A673 (cell line): ENCODE results near the gene FAM171A2. TPM values are rescaled to one million over a fixed set of nuclear protein-coding genes. Genes with fewer than 3 reads are reported as not detected.
A peak's percentile ranks its signal among the peaks of the same experiment; 100 is the strongest.

ENCODE experiments used
- BruUV-seq: library from RNA; stranded (reverse); fragments of 400-500 nt; replicated peaks from 2 replicates; lab custom pipeline; 2021; lab: Mats Ljungman, UMichigan
- CTCF ChIA-PET: fragments of 300-600 bp; sonication (Branson Sonifier 250); formaldehyde crosslinking; loops from one replicate; lab custom pipeline; 2022; ENCODE audit warnings: antibody characterized with exemption; lab: Charles Lee
- POLR2A ChIA-PET: fragments of 300-600 bp; sonication (Branson Sonifier 250); formaldehyde crosslinking; loops from one replicate; lab custom pipeline; 2022; ENCODE audit warnings: antibody characterized with exemption; ENCODE audit not compliant: low non-redundant PET; lab: Charles Lee
- DNase-seq: peaks from one replicate; pipeline ENCODE4 v3.0.0-alpha.2; 2015; ENCODE audit warnings: low spot score
- H3K27ac ChIP-seq: fragments of 200-600 bp; sonication (generic); 2 replicates; pipeline ENCODE4 v1.5.1; 2016; ENCODE audit warnings: mixed run types, low read depth, mild to moderate bottlenecking, mixed read lengths, antibody characterized with exemption, low read length; ENCODE audit not compliant: poor library complexity, severe bottlenecking
- H3K27me3 ChIP-seq: fragments of 200-600 bp; sonication (generic); replicated peaks from 2 replicates; pipeline ENCODE4 v1.6.1; 2017; ENCODE audit warnings: mixed run types, low read depth, mild to moderate bottlenecking, mixed read lengths, antibody characterized with exemption, low read length; ENCODE audit not compliant: insufficient read depth, poor library complexity
- H3K36me3 ChIP-seq: fragments of 200-600 bp; sonication (generic); 2 replicates; pipeline ENCODE4 v1.6.1; 2016; ENCODE audit warnings: mixed run types, mild to moderate bottlenecking, mixed read lengths, antibody characterized with exemption, low read length; ENCODE audit not compliant: insufficient read depth, poor library complexity, severe bottlenecking
- H3K4me1 ChIP-seq: fragments of 200-600 bp; sonication (generic); 2 replicates; pipeline ENCODE4 v1.6.1; 2017; ENCODE audit warnings: mixed run types, mild to moderate bottlenecking, mixed read lengths, antibody characterized with exemption, low read length; ENCODE audit not compliant: insufficient read depth, poor library complexity, severe bottlenecking
- H3K4me3 ChIP-seq: fragments of 200-600 bp; sonication (generic); 2 replicates; pipeline ENCODE4 v1.5.1; 2016; ENCODE audit warnings: low read depth, mixed run types, mild to moderate bottlenecking, mixed read lengths, low read length; ENCODE audit not compliant: poor library complexity, severe bottlenecking
- H3K9me3 ChIP-seq: fragments of 200-600 bp; sonication (generic); 2 replicates; pipeline ENCODE4 v1.6.1; 2016; ENCODE audit warnings: mixed run types, low read depth, mild to moderate bottlenecking, mixed read lengths, antibody characterized with exemption, low read length; ENCODE audit not compliant: poor library complexity, severe bottlenecking
- EZH2 ChIP-seq: fragments of 200-600 bp; sonication (generic); IDR thresholded peaks from 2 replicates; pipeline ENCODE4 v1.6.1; 2017; ENCODE audit warnings: borderline replicate concordance, low read depth, mild to moderate bottlenecking, mixed read lengths, antibody characterized with exemption, low read length; ENCODE audit not compliant: poor library complexity, severe bottlenecking
- intact Hi-C: fragments of 100-400 bp; cut with micrococcal nuclease; formaldehyde crosslinking; loops from one replicate; pipeline ENCODE4 v1.10.0; 2022; ENCODE audit not compliant: unreplicated experiment
- total RNA-seq: library from RNA; stranded (reverse); gene quantifications from 2 replicates; pipeline ENCODE4 v1.2.3, GENCODE V29; 2021
- TF ChIP-seq, protein P1 (sequence below): fragments of 300-800, 200-600 bp; sonication (generic); conservative IDR thresholded peaks from 2 replicates; pipeline ENCODE4 v1.5.1; 2017; ENCODE audit warnings: low read depth, mild to moderate bottlenecking, antibody characterized with exemption, low read length, moderate library complexity, mixed read lengths

FAM171A2 gene
- total RNA-seq, 1 experiment from 2014 or later = 12.8 TPM

DNA sequence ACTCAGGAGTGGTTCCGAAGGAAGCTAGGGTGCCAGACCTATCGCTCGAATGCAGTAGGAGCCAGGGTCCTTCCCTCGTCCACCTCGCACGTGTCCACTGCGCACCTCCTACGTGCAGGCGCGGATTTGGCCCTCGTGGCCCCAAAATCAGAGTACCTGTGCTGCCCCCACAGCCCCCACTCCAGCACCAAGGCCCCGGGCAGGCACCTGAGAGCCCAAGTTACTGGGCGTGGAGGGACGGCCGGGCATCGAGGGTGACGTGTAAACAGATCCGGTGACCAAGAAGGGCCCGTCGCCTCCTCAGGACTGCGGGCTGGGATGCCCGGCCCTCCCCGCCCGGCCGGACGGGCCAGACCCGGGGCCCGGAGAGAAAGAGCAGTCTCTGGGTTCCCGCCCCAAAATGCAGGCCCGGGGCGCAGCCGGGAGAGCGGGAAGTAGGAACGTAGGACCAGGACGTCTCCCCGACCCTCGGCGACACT, 39.5 kb downstream of the FAM171A2 start:
- Histone ChIP-seq H3K4me1 (no peaks in the 10 kb centered on the region), H3K27me3 (no peaks in the 10 kb centered on the region), H3K4me3 (peak overlapping the region; percentile 67), H3K36me3 (no peaks in the 10 kb centered on the region), H3K9me3 (no peaks in the 10 kb centered on the region), H3K27ac (peak overlapping the region; percentile 75)
- no peak for DNase-seq
- TF ChIP-seq, protein P1, sequence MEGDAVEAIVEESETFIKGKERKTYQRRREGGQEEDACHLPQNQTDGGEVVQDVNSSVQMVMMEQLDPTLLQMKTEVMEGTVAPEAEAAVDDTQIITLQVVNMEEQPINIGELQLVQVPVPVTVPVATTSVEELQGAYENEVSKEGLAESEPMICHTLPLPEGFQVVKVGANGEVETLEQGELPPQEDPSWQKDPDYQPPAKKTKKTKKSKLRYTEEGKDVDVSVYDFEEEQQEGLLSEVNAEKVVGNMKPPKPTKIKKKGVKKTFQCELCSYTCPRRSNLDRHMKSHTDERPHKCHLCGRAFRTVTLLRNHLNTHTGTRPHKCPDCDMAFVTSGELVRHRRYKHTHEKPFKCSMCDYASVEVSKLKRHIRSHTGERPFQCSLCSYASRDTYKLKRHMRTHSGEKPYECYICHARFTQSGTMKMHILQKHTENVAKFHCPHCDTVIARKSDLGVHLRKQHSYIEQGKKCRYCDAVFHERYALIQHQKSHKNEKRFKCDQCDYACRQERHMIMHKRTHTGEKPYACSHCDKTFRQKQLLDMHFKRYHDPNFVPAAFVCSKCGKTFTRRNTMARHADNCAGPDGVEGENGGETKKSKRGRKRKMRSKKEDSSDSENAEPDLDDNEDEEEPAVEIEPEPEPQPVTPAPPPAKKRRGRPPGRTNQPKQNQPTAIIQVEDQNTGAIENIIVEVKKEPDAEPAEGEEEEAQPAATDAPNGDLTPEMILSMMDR = no peak
- TF ChIP-seq EZH2 = no peak
- POLR2A ChIA-PET = no interaction called here
- no TSS peak for BruUV-seq
- CTCF ChIA-PET = no interaction called here
- intact Hi-C loops = no loop called here

DNA sequence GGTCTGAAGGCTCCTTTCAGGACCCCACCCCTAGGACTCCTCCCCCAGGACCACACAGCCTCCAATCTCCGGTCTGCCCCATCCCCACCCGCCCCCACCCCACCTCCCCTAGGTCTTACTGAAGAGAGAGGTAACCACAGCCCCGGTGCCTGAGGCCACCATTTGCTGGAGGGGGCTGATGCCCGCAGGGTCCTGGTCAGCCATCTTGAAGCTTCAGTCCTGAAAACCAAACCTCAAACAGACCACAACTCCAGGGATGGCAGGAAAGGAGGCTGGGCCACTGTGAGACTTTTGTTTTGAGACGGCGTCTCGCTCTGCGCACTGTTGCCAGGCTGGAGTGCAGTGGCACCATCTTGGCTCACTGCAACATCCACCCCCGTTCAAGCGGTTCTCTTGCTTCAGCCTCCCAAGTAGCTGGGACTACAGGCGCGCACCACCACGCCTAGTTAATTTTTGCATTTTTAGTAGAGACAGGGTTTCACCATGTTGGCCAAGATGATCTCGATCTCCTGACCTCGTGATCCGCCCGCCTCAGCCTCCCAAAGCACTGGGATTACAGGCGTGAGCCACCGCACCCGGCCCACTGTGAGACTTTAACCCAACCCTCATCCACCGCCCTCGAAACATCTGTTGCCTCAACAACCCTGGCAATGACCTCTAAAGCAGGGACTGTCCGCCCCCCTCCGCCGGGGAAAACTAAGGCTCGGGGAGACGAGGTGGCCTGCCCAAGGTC, 40.1 kb downstream of the FAM171A2 start:
- POLR2A ChIA-PET = no interaction called here
- H3K36me3 ChIP-seq = no peaks in the 10 kb centered on the region
- H3K27me3 ChIP-seq = no peaks in the 10 kb centered on the region
- H3K4me1 ChIP-seq = no peaks in the 10 kb centered on the region
- DNase-seq = no peak
- H3K27ac ChIP-seq = peak overlapping the region; percentile 75
- TF ChIP-seq, protein P1 = no peak
- TF ChIP-seq EZH2 = no peak
- no TSS peak for BruUV-seq
- CTCF ChIA-PET = no interaction called here
- intact Hi-C loops = no loop called here
- peak overlapping the region; percentile 67 for H3K4me3 ChIP-seq
- no peaks in the 10 kb centered on the region for H3K9me3 ChIP-seq

DNA sequence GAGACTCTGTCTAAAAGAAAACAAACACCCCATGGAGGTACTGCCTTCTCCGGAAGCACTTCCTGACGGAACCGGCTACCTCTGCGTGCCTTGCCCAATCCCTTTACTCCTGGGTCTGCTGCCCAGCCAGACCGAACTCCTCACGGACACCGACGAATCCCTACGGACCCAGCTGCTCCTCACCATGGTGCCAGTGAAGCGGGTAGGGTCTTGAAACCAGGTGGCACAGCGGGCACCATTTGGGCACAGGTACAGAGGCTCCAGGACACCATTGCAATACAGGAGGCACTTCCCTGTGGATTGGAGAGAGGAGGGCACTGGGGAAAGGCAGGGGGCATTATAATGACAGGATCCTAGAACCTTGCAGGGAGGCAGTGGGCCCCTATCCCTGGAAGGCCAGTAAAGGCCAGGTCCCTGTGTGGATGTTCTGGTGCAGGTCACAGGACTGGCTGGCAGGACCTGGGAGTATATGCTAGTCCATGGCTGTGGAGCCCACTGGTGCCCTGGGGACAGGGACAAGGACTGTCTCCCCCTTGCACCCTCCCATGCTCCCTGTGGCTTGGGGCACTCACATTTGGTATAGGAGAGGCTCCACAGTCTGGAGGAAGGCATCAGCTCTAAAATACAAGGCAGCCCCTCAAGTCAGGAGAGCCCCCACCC, 41.3 kb downstream of the FAM171A2 start:
- H3K4me1 ChIP-seq = no peaks in the 10 kb centered on the region
- no peak for TF ChIP-seq EZH2
- TF ChIP-seq, protein P1 = no peak
- ChIA-PET CTCF (no interaction called here), POLR2A (no interaction called here)
- H3K27ac ChIP-seq = no peak overlapping the region
- no peaks in the 10 kb centered on the region for H3K9me3 ChIP-seq
- no peak for DNase-seq
- no TSS peak for BruUV-seq
- no peaks in the 10 kb centered on the region for H3K36me3 ChIP-seq
- intact Hi-C loops = no loop called here
- H3K4me3 ChIP-seq = no peak overlapping the region
- no peaks in the 10 kb centered on the region for H3K27me3 ChIP-seq
